Measurements from ENCODE around the gene SSRP1.

SSRP1 gene

DNA sequence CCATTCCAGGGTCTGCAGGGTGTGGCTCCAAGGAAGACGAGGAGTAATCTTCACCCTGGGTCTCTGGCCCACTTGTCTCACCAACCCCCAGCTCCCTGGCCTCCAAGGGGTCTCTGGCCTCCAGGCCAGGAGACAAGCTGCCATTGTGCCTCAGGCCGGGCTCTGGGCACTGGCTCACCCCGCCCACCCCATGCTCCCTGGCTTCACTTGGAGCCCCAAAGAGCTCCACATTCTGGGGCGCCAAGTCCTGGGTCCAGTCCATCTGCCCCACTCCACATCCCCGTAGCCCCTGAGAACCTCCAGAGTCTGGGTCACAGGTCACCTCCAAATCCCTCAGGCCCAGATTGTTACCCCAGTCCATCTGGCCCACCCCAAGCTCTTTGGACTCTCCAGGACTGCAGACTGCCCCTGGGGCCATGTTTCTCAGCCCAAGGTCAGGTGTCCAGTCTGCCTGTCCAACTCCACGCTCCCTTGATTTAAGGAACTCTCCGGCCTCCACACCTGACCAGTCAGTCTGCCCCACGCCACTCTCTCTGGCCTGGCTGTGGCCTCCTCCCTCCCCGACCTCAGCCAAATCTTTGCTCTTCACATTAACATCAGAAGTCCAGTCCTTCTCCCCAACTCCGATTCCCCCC, 27.1 kb downstream of the SSRP1 start:
- Histone ChIP-seq H3K27ac (no peak overlapping the region), H3K4me1 (ENCODE audit: control insufficient read depth in 1 of 2, insufficient read depth in 1 of 2, low read depth in 1 of 2, low read length in 1 of 2) (peaks cover 0 to 9% of the 10 kb centered on the region in 2 experiments), H3K36me3 (no peaks in the 10 kb centered on the region)

GRCh38 chr11:57307666-57308270, 27.9 kb downstream of the SSRP1 start:
- no peaks in the 10 kb centered on the region for H3K36me3 ChIP-seq
- H3K9me3 ChIP-seq: no peaks in the 10 kb centered on the region
- peaks cover 0 to 9% of the 10 kb centered on the region in 2 experiments for H3K4me1 ChIP-seq (ENCODE audit: control insufficient read depth in 1 of 2, insufficient read depth in 1 of 2, low read depth in 1 of 2, low read length in 1 of 2)
- no peak overlapping the region for H3K27ac ChIP-seq
- TF ChIP-seq CTCF (IDR thresholded peaks at IDR 0.05): no peak
- H3K27me3 ChIP-seq: peaks cover 25% of the 10 kb centered on the region
- H3K4me3 ChIP-seq (ENCODE audit: low read depth in 1 of 2, low read length in 1 of 2): no peak overlapping the region

More for the DNA sequence above, 27.1 kb downstream of the SSRP1 start:
- H3K9me3 ChIP-seq: no peaks in the 10 kb centered on the region
- no peak overlapping the region for H3K4me3 ChIP-seq (ENCODE audit: low read depth in 1 of 2, low read length in 1 of 2)
- no peak for TF ChIP-seq CTCF (IDR thresholded peaks at IDR 0.05)
- H3K27me3 ChIP-seq: peaks cover 25% of the 10 kb centered on the region

DNA sequence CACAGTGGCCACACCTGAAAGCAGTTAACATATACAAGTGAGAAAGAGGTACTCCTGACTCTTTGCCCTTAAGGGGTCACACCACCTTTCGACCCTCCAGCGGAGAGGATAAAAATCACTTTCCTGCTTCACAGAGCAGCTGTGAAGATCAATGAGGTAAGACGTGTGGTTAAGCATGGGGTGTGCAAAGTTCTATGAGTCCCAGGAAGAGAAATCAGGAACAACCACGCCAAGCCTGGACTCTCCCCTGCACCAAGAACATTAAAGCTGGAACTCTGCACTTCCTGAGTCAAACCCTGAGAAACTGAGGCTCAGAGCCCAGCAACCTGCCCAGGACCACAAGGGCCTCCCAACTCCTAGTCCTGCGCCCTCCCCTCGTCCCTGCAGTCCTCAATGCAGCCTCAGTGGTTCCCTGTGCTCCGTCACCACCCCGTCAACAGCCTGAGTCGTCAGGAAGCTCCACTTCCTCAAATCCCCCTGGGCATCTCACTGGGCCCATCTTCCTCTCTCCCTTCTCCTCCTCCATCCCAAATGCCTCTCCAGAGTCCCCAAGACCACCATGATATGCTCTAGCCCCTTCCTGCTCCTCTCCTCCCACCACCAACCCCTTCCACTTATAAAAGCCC, 28.6 kb downstream of the SSRP1 start:
- no peaks in the 10 kb centered on the region for H3K9me3 ChIP-seq
- peaks cover 20% of the 10 kb centered on the region for H3K27me3 ChIP-seq
- H3K36me3 ChIP-seq: no peaks in the 10 kb centered on the region
- TF ChIP-seq CTCF (IDR thresholded peaks at IDR 0.05): no peak
- H3K27ac ChIP-seq: no peak overlapping the region
- H3K4me3 ChIP-seq (ENCODE audit: low read depth in 1 of 2, low read length in 1 of 2): no peak overlapping the region
- peaks cover 0 to 9% of the 10 kb centered on the region in 2 experiments for H3K4me1 ChIP-seq (ENCODE audit: control insufficient read depth in 1 of 2, insufficient read depth in 1 of 2, low read depth in 1 of 2, low read length in 1 of 2)

GRCh38 chr11:57306161-57306876, 29.4 kb downstream of the SSRP1 start:
- H3K27me3 ChIP-seq: peaks cover 13% of the 10 kb centered on the region
- peaks cover 0 to 4% of the 10 kb centered on the region in 2 experiments for H3K4me1 ChIP-seq (ENCODE audit: control insufficient read depth in 1 of 2, insufficient read depth in 1 of 2, low read depth in 1 of 2, low read length in 1 of 2)
- no peaks in the 10 kb centered on the region for H3K9me3 ChIP-seq
- no peak overlapping the region for H3K4me3 ChIP-seq (ENCODE audit: low read depth in 1 of 2, low read length in 1 of 2)
- no peaks in the 10 kb centered on the region for H3K36me3 ChIP-seq
- no peak overlapping the region for H3K27ac ChIP-seq
- TF ChIP-seq CTCF (IDR thresholded peaks at IDR 0.05): no peak

- Histone ChIP-seq H3K4me3 (ENCODE audit: low read depth in 1 of 2, low read length in 1 of 2) (no peak overlapping the region), H3K36me3 (no peaks in the 10 kb centered on the region), H3K9me3 (no peaks in the 10 kb centered on the region), H3K27me3 (peaks cover 5% of the 10 kb centered on the region), H3K27ac (no peak overlapping the region), H3K4me1 (ENCODE audit: control insufficient read depth in 1 of 2, insufficient read depth in 1 of 2, low read depth in 1 of 2, low read length in 1 of 2) (no peaks in the 10 kb centered on the region)
- no peak for TF ChIP-seq CTCF (IDR thresholded peaks at IDR 0.05)
Observed at GRCh38 chr11:57305523-57305922, 30.2 kb downstream of the SSRP1 start.

All from neutrophil (primary cell).